ENCODE results near the gene NPAS2. TPM values are rescaled to one million over a fixed set of nuclear protein-coding genes. Genes with fewer than 3 reads are reported as not detected.

NPAS2 gene
- total RNA-seq, 1 experiment from 2014 or later: 38.3 TPM

DNA sequence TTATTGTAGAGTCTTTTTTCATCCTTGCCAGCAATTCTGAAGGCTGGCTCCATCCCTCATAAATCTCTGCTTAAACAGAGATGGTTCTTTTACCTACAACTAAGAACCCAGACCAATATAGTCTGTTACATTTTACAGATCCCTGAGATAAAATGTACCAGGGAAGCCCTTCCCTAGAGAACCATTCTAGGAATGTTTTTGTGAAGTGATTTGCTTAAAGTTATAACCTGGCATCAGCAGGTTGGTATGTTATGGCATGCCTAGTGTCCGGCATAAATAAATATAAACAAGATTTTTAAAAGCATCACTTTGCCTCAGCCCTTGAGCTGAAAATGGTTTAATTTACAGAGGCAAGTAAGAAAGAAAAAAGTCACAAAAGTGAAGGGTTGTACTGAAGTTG, 18.5 kb upstream of the NPAS2 start:
- DNase-seq: peak in 1 of 2 experiments; percentile 83

DNA sequence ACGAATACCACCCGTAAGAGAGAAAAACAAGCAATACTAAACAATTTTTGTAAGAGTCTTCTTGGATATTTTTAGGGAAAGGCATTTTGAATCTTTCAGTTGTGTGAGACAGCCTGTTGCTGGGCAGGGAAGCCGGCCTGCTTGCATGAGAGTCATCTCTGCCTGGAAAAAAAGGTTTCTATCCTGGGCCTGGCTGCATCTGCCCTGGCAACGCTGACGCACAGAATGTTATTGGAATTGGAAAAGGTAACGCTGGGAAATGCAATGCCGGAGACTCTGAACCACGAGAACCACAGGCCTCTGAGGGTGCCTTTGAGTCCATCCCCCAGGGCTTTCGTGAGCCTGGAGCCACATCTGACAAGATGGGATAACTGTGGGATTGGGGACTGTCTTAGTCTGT, 17.9 kb upstream of the NPAS2 start:
- no peak overlapping the region for H3K27ac ChIP-seq
- H3K9me2 ChIP-seq (ENCODE audit: insufficient read depth): no peaks in the 10 kb centered on the region
- H3K4me3 ChIP-seq: no peak overlapping the region
- ChIA-PET CTCF (no interaction called here), POLR2A (ENCODE audit: unreplicated experiment) (interaction anchor here (0.6 to 0.7 kb wide), 4 partner anchors 7 to 736 kb away, joined by 4 to 6 read pairs (median 4); no protein-coding TSS in a partner anchor)
- H3K36me3 ChIP-seq (ENCODE audit: low read depth): no peaks in the 10 kb centered on the region
- H3F3A ChIP-seq (ENCODE audit: insufficient read depth, low read depth): peaks cover 8% of the 10 kb centered on the region; the same call in 1 of the 2 replicates
- no peak for DNase-seq
- H3K9me3 ChIP-seq (ENCODE audit: insufficient read depth, low read depth): no peaks in the 10 kb centered on the region
- H4K20me1 ChIP-seq (ENCODE audit: insufficient read depth): no peaks in the 10 kb centered on the region
- no TSS peak for BruUV-seq (replicated peaks)
- no peak overlapping the region for H2AFZ ChIP-seq
- peaks cover 26% of the 10 kb centered on the region for H3K4me1 ChIP-seq (replicated peaks; ENCODE audit: insufficient read depth)
- intact Hi-C loops (cut with micrococcal nuclease; ENCODE audit: unreplicated experiment): no loop called here
- H3K4me2 ChIP-seq: no peak overlapping the region
- TF ChIP-seq EZH2 (IDR thresholded peaks at IDR 0.05; ENCODE audit: low read depth): no peak
- TF ChIP-seq, protein P1, sequence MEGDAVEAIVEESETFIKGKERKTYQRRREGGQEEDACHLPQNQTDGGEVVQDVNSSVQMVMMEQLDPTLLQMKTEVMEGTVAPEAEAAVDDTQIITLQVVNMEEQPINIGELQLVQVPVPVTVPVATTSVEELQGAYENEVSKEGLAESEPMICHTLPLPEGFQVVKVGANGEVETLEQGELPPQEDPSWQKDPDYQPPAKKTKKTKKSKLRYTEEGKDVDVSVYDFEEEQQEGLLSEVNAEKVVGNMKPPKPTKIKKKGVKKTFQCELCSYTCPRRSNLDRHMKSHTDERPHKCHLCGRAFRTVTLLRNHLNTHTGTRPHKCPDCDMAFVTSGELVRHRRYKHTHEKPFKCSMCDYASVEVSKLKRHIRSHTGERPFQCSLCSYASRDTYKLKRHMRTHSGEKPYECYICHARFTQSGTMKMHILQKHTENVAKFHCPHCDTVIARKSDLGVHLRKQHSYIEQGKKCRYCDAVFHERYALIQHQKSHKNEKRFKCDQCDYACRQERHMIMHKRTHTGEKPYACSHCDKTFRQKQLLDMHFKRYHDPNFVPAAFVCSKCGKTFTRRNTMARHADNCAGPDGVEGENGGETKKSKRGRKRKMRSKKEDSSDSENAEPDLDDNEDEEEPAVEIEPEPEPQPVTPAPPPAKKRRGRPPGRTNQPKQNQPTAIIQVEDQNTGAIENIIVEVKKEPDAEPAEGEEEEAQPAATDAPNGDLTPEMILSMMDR (conservative IDR thresholded peaks at IDR 0.05): no peak
- H3K27me3 ChIP-seq (ENCODE audit: insufficient read depth, low read depth): no peaks in the 10 kb centered on the region
- no peaks in the 10 kb centered on the region for H3K79me2 ChIP-seq (ENCODE audit: low read depth)

More for the DNA sequence above, 18.5 kb upstream of the NPAS2 start:
- peaks cover 33% of the 10 kb centered on the region for H3K4me1 ChIP-seq (replicated peaks; ENCODE audit: insufficient read depth)
- H4K20me1 ChIP-seq (ENCODE audit: insufficient read depth): no peaks in the 10 kb centered on the region
- ChIA-PET CTCF (no interaction called here), POLR2A (ENCODE audit: unreplicated experiment) (interaction anchor here (0.6 to 0.7 kb wide), 7 partner anchors 8 to 735 kb away, joined by 3 to 6 read pairs (median 4); no protein-coding TSS in a partner anchor)
- intact Hi-C loops (cut with micrococcal nuclease; ENCODE audit: unreplicated experiment): no loop called here
- H3F3A ChIP-seq (ENCODE audit: insufficient read depth, low read depth): peaks cover 10% of the 10 kb centered on the region; the same call in 1 of the 2 replicates
- H2AFZ ChIP-seq: no peak overlapping the region
- no peaks in the 10 kb centered on the region for H3K27me3 ChIP-seq (ENCODE audit: insufficient read depth, low read depth)
- no peak overlapping the region for H3K4me3 ChIP-seq
- no peak for TF ChIP-seq EZH2 (IDR thresholded peaks at IDR 0.05; ENCODE audit: low read depth)
- TF ChIP-seq, protein P1 (conservative IDR thresholded peaks at IDR 0.05): no peak
- BruUV-seq (replicated peaks): no TSS peak
- H3K36me3 ChIP-seq (ENCODE audit: low read depth): no peaks in the 10 kb centered on the region
- no peaks in the 10 kb centered on the region for H3K9me3 ChIP-seq (ENCODE audit: insufficient read depth, low read depth)
- H3K27ac ChIP-seq: peak overlapping the region; percentile 30; the same call in 1 of the 2 replicates
- H3K4me2 ChIP-seq: peak overlapping the region; percentile 24; the same call in 1 of the 2 replicates
- H3K79me2 ChIP-seq (ENCODE audit: low read depth): no peaks in the 10 kb centered on the region
- H3K9me2 ChIP-seq (ENCODE audit: insufficient read depth): no peaks in the 10 kb centered on the region

DNA sequence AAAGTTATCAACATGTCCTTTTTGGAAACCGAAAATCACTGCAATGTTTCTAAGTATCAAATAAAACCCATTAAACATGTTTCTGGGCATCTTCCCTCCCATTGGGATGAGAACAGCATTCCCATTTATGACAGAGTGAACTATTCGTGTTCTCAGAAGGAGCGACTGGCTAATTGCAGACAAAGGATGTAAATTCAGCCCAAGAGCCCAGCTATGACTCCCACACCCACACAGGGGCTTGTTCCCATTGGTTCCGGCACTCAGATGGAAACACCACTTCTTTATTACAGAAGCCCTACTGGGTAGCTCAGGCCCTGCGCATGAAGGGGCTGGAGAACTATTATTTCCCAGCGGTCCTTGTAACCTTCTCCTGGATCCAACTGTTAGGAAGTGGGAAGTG, 16.6 kb upstream of the NPAS2 start:
- Histone ChIP-seq H3K4me2 (no peak overlapping the region), H2AFZ (no peak overlapping the region), H3K36me3 (ENCODE audit: low read depth) (no peaks in the 10 kb centered on the region), H3K4me1 (replicated peaks; ENCODE audit: insufficient read depth) (peaks cover 20% of the 10 kb centered on the region), H3K27me3 (ENCODE audit: insufficient read depth, low read depth) (no peaks in the 10 kb centered on the region), H3K27ac (no peak overlapping the region), H3K4me3 (no peak overlapping the region), H3K9me2 (ENCODE audit: insufficient read depth) (no peaks in the 10 kb centered on the region), H3K9me3 (ENCODE audit: insufficient read depth, low read depth) (no peaks in the 10 kb centered on the region), H4K20me1 (ENCODE audit: insufficient read depth) (no peaks in the 10 kb centered on the region), H3K79me2 (ENCODE audit: low read depth) (no peaks in the 10 kb centered on the region), H3F3A (ENCODE audit: insufficient read depth, low read depth) (peaks cover 5% of the 10 kb centered on the region; the same call in 1 of the 2 replicates)
- DNase-seq: no peak
- no peak for TF ChIP-seq EZH2 (IDR thresholded peaks at IDR 0.05; ENCODE audit: low read depth)
- TF ChIP-seq, protein P1 (conservative IDR thresholded peaks at IDR 0.05): no peak
- CTCF ChIA-PET: no interaction called here
- POLR2A ChIA-PET (ENCODE audit: unreplicated experiment): no interaction called here
- intact Hi-C loops (cut with micrococcal nuclease; ENCODE audit: unreplicated experiment): no loop called here
- no TSS peak for BruUV-seq (replicated peaks)

All from PC-9 (cell line).